Esophagus squamous epithelium (tissue), 4 donors: ENCODE results near the gene MLLT10.

Experiments
- CTCF ChIP-seq, 6 experiments: fragments of 450-650 bp in 4 of 6; fragments of 200-600 bp in 2 of 6; sonication (generic) in 2 of 6; IDR thresholded peaks; one replicate each; pipeline ENCODE4 v1.5.1; 2016 to 2019; ENCODE audit warnings: antibody characterized with exemption in 6 of 6, mild to moderate bottlenecking in 4 of 6, moderate library complexity in 4 of 6
- POLR2A ChIP-seq, 4 donors: fragments of 450-650 bp; IDR thresholded peaks; one replicate each; pipeline ENCODE4 v1.6.1; 2017; ENCODE audit warnings: antibody characterized with exemption in 4 of 4, mild to moderate bottlenecking in 4 of 4, moderate library complexity in 3 of 4

- TF ChIP-seq CTCF (IDR thresholded peaks at IDR 0.05) (no peak), POLR2A (IDR thresholded peaks at IDR 0.05) (no peak)
Observed at GRCh38 chr10:21628023-21628422, 94.0 kb downstream of the MLLT10 start.
